GM12891 (cell line): Measurements from ENCODE around the gene LRFN5.

Source experiments
- PAX5 ChIP-seq: IDR thresholded peaks from 2 replicates; pipeline ENCODE4 v1.6.1; 2011; ENCODE audit warnings: low read length, moderate library complexity, mild to moderate bottlenecking; ENCODE audit not compliant: insufficient read depth, severe bottlenecking
- POLR2A ChIP-seq: IDR thresholded peaks from 2 replicates; pipeline ENCODE4 v1.6.1; 2011; ENCODE audit warnings: low read depth, low read length, control low read depth
- POLR2AphosphoS5 ChIP-seq: IDR thresholded peaks from 2 replicates; pipeline ENCODE4 v1.6.1; 2011; ENCODE audit warnings: low read depth, low read length, control low read depth
- POU2F2 ChIP-seq: IDR thresholded peaks from 2 replicates; pipeline ENCODE4 v1.6.1; 2011; ENCODE audit warnings: low read depth, mild to moderate bottlenecking, control low read depth, low read length, moderate library complexity
- SPI1 ChIP-seq: IDR thresholded peaks from 2 replicates; pipeline ENCODE4 v1.6.1; 2011; ENCODE audit warnings: low read depth, low read length, control low read depth
- TAF1 ChIP-seq: IDR thresholded peaks from 2 replicates; pipeline ENCODE4 v1.6.1; 2011; ENCODE audit warnings: low read depth, low read length, control low read depth

DNA sequence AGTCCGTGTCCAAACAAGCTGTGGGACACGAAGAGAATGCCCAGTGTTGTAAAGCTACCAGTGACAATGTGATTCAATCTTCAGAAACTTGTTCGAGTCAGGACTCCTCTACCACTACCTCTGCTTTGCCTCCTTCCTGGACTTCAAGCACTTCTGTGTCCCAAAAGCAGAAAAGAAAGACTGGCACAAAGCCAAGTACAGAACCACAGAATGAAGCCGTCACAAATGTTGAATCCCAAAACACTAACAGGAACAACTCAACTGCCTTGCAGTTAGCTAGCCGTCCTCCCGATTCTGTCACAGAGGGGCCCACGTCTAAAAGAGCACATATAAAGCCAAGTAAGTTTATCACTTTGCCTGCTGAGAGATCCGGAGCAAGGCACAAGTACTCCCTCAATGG, 284.9 kb downstream of the LRFN5 start:
- TF ChIP-seq SPI1 (no peak), POLR2A (no peak), POLR2AphosphoS5 (no peak), POU2F2 (no peak), TAF1 (no peak), PAX5 (no peak)
